SW 1271 (cell line): ENCODE results near the gene MFN1.
"Not testable (repeated sequence)": the region's sequence is repeated elsewhere in the genome, so short reads cannot be mapped to it uniquely, and the experiment has no call there.

Experiments used
- DNase-seq, 2 experiments: peaks; one replicate each; lab custom pipeline; 2025; lab: John Stamatoyannopoulos, UW

The MFN1 gene

GRCh38 chr3:179347345-179348194, at the start of gene MFN1:
Gene MFN1 (plus strand): TSS chr3:179347709. CDS start chr3:179348852, 1,143 bp downstream.
- peak; percentile 87 to 96 for DNase-seq

- DNase-seq, result no peak
Measured at GRCh38 chr3:179297971-179298725, 49.4 kb upstream of the MFN1 start.

GRCh38 chr3:179299316-179299715, 48.2 kb upstream of the MFN1 start:
- DNase-seq, result no peak

GRCh38 chr3:179299999-179300613, 47.4 kb upstream of the MFN1 start:
- no peak for DNase-seq

GRCh38 chr3:179301645-179302044, 45.9 kb upstream of the MFN1 start:
- no peak for DNase-seq

- DNase-seq, result no peak
Measured at GRCh38 chr3:179302111-179302510, 45.4 kb upstream of the MFN1 start.

- no peak for DNase-seq
Measured at GRCh38 chr3:179304605-179305004, 42.9 kb upstream of the MFN1 start.

GRCh38 chr3:179307362-179307761, 40.1 kb upstream of the MFN1 start:
- not testable (repeated sequence) for DNase-seq

GRCh38 chr3:179308001-179308400, 39.5 kb upstream of the MFN1 start:
- DNase-seq, result no peak

- DNase-seq, result no peak
Measured at GRCh38 chr3:179309225-179310078, 38.1 kb upstream of the MFN1 start.

- DNase-seq, result no peak
Measured at GRCh38 chr3:179318876-179319275, 28.6 kb upstream of the MFN1 start.

- peak in 1 of 2 experiments; percentile 39 for DNase-seq
Measured at GRCh38 chr3:179321668-179322285, 25.7 kb upstream of the MFN1 start.

- DNase-seq, result peak; percentile 55 to 88
Measured at GRCh38 chr3:179322286-179323196, 25.0 kb upstream of the MFN1 start, which contains the start of gene ZNF639. Gene ZNF639 (plus strand): TSS chr3:179323031. CDS start chr3:179328294, 5,263 bp downstream.

- peak; percentile 40 to 59 for DNase-seq
Measured at GRCh38 chr3:179323197-179324110, 24.1 kb upstream of the MFN1 start.

GRCh38 chr3:179324270-179324754, 23.2 kb upstream of the MFN1 start:
- DNase-seq, result peak in 1 of 2 experiments; percentile 17

- DNase-seq, result no peak
Measured at GRCh38 chr3:179330438-179330837, 17.1 kb upstream of the MFN1 start.

GRCh38 chr3:179332240-179332639, 15.3 kb upstream of the MFN1 start:
- DNase-seq, result no peak

- DNase-seq, result no peak
Measured at GRCh38 chr3:179333084-179333483, 14.4 kb upstream of the MFN1 start.
